Measurements from ENCODE around the gene KIF21A.
A peak's percentile ranks its signal among the peaks of the same experiment; 100 is the strongest.
"Not testable (repeated sequence)": the region's sequence is repeated elsewhere in the genome, so short reads cannot be mapped to it uniquely, and the experiment has no call there.

KIF21A gene, protein sequence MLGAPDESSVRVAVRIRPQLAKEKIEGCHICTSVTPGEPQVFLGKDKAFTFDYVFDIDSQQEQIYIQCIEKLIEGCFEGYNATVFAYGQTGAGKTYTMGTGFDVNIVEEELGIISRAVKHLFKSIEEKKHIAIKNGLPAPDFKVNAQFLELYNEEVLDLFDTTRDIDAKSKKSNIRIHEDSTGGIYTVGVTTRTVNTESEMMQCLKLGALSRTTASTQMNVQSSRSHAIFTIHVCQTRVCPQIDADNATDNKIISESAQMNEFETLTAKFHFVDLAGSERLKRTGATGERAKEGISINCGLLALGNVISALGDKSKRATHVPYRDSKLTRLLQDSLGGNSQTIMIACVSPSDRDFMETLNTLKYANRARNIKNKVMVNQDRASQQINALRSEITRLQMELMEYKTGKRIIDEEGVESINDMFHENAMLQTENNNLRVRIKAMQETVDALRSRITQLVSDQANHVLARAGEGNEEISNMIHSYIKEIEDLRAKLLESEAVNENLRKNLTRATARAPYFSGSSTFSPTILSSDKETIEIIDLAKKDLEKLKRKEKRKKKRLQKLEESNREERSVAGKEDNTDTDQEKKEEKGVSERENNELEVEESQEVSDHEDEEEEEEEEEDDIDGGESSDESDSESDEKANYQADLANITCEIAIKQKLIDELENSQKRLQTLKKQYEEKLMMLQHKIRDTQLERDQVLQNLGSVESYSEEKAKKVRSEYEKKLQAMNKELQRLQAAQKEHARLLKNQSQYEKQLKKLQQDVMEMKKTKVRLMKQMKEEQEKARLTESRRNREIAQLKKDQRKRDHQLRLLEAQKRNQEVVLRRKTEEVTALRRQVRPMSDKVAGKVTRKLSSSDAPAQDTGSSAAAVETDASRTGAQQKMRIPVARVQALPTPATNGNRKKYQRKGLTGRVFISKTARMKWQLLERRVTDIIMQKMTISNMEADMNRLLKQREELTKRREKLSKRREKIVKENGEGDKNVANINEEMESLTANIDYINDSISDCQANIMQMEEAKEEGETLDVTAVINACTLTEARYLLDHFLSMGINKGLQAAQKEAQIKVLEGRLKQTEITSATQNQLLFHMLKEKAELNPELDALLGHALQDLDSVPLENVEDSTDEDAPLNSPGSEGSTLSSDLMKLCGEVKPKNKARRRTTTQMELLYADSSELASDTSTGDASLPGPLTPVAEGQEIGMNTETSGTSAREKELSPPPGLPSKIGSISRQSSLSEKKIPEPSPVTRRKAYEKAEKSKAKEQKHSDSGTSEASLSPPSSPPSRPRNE (N-terminal part only)

GRCh38 chr12:39443081-39443928 lies at the start of gene KIF21A:
Gene KIF21A, minus strand, starts transcription at chr12:39443120. Its CDS starts 150 bp downstream, at chr12:39442970.
- peak; percentile 92 for DNase-seq

GRCh38 chr12:39490500-39491282 lies 47.8 kb upstream of the KIF21A start:
- peak; percentile 93 for DNase-seq

DNA sequence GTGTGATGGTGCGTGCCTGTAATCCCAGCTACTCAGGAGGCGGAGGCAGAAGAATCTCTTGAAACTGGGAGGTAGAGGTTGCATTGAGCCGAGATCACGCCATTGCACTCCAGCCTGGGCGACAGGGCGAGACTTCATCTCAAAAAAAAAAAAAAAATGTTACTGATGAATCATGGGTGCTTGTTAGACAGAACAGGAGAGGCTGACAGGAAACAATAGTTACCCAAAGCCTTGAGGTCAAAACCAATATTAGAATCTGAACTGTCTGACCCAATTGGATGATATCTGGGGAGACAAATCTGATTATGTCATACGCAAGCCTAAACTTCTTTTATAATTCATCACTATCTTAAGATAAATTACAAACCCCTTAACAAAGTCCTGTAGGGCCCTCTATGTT lies 40.7 kb upstream of the KIF21A start:
- no peak for DNase-seq

DNA sequence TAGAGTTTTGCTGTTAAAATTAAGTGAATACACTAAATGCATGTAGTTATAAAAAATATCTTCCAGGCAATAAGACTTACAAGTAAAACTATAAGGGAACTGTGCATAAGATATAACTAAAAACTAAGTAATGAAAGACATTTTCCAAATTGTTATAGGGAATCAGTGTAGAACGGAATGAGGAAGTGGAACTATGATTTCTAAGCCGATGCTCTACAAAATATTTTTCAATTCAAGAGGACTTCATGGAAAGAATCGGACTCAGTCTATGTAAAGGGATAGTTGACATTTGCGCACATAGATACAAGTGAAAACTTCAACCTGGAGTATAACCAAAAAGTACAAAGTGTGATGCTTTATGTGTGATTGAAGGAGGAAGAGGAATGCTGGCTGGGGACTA lies 40.1 kb upstream of the KIF21A start:
- DNase-seq = no peak

DNA sequence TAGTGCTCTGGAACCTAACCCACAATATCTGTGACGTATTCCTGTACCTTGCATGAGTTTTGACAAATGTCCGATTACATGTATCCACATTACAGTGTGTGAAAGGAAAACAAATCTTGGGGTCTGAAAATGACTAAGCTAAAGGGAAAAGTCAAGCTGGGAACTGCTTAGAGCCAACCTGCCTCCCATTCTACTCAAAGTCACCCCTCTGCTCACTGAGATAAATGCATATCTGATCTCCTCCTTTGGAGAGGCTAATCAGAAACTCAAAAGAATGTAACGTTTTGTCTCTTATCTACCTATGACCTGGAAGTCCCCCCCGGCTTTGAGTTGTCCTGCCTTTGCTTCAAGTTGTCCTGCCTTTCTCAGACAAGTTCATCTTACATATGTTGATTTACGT lies 34.0 kb upstream of the KIF21A start:
- no peak for DNase-seq

- no peak for DNase-seq
These were observed 33.2 kb upstream of the KIF21A start for GRCh38 chr12:39476121-39476520.

DNA sequence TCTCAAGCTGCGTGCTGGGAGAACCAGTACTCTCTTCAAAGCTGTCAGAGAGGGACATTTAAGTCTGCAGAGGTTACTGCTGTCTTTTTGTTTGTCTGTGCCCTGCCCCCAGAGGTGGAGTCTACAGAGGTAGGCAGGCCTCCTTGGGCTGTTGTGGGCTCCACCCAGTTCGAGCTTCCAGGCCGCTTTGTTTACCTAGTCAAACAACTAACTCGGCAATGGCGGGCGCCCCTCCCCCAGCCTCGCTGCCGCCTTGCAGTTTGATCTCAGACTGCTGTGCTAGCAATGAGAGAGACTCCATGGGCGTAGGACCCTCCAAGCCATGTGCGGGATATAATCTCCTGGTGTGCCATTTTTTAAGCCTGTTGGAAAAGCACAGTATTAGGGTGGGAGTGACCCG lies 32.2 kb upstream of the KIF21A start:
- not testable (repeated sequence) for DNase-seq

GRCh38 chr12:39467432-39467870 lies 24.5 kb upstream of the KIF21A start:
- peak; percentile 54 for DNase-seq

DNA sequence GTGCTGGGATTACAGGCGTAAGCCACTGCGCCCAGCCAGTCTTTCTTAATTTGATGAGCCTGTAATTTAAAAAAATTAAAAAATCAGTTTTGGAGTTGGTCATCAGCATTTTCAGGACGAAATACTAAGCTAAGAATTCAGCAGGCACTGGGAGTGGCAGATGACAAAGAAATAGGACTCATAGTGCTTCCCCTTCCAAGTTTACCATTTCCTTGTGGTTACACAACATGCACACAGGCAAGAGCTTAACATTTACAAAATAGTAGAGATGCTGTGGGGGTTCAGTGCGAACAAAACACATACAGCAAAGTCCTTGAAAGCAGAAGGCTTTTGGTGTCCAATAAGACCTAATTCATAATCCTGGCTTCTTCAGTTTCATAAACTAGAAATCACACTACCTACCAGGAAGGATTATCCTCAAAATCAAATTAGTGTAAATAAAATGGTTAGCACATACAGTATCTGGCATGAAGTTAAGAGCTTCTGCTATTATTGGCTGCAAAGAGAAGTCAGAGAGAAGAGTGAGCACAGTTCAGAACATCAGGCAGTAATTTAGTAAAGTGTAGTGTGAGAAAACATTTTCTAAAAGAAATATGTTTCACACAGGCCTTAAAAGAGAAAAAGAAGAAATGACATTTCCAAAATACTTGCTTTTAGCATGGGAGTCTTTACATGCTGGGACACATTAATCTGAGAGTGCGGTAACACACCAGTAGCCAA lies 22.2 kb upstream of the KIF21A start:
- peak; percentile 11 for DNase-seq

DNA sequence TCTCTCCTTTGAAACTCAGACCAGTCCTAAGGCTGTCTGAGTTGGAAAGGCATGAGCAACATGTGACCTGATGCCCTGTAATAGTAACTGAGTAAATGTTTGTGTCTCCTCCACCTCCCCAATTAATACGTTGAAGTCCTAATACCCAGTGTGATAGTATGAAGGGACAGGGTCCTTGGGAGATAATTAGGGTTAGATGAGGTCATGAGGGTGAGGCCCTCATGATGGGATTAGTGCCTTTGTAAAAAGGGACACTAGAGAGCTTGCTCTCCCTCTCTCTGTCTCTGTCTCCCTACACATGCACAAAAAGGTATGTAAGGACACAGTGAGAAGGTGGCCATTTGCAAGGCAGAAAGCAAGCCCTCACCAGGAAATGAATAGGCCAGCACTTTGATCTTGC lies 18.1 kb upstream of the KIF21A start:
- DNase-seq = no peak

DNA sequence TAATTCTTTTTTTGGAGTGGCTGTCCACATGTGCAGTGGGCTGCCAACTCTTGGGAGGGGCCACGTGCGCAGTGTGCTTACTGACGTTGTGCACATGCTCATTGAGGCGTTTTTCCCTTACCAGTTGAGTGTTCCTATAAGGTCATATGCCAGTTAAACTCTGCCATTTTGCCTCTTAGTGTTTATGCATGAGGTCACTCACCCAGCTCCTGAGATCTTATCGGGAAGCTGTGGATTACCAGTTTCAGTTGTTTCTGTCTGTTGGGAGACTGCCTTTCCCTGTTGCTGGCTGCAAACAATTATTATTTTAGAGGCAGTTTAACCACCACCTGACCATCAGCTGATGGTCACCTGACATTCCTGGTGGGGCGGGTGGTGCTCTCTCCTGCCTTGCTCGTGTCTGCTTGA lies 16.1 kb upstream of the KIF21A start:
- DNase-seq = no peak

GRCh38 chr12:39451977-39452376 lies 9.1 kb upstream of the KIF21A start:
- DNase-seq = no peak

DNA sequence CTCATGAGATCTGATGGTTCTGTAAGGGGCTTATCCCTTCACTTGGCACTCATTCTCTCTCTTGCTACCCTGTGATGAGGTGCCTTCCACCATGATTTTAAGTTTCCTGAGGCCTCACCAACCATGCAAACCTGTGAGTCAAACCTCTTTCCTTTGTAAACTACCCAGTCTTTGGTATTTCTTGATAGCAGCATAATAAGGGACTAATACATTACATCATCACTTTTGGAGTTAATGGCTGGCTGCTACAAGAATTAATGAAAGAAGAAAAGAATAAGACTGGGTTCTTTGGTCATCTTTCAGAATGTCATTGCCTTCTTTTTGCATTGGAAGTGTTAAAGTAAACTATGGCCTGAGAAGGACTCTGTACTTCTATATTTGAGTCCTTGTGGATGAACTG lies 5.1 kb upstream of the KIF21A start:
- no peak for DNase-seq

DNA sequence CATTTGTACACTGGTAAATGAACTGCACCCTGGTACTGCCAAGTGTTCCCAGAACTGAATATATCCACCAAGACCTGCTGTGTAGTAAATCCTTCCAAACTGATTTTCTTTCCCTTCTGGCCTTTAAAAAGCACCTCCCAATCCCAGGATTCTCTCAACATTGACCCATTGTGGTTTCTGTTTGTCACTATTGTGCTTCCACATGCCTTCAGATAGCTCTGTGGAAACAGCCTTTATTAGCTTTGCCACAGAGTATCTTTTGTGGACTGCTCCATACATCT lies 949 bp upstream of the KIF21A start:
- DNase-seq = no peak

DNA sequence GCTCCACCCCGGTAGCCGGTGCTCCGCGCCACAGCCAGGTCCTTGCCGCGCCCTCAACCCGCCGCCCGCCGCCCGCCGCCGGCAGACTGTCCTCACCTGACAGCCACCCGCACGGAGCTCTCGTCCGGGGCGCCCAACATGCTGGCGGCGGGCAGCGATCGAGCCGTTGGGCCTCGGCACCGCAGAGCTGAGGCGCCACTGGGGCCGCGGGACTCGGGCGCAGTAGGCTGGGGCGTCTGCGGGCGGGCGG lies 164 bp downstream of the KIF21A start:
- no peak for DNase-seq

- no peak for DNase-seq
These were observed 723 bp downstream of the KIF21A start for GRCh38 chr12:39441963-39442830.

- no peak for DNase-seq
These were observed 1.5 kb downstream of the KIF21A start for GRCh38 chr12:39441189-39441962.

GRCh38 chr12:39440781-39441180 lies 2.1 kb downstream of the KIF21A start:
- no peak for DNase-seq

DNA sequence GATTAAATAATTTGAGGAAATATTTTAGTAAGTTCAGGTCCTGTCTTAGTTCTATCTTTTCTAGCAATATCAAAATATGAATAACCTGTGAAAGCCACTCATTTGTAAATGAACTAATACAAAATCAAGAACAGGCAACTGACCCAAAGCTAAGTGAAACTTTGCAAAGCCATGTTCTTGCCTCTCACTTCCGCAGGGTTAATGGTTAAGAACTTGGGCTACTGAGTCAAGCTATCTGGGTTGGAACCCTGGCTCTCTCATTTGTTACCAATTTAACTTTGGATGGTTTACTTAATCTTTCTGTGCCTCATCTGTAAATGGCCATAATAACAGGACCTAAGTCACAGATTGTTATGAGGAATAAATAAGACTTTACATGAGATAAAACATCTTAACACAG lies 2.8 kb downstream of the KIF21A start:
- DNase-seq = no peak

Data from HCEC 1CT (cell line).